Measurements from ENCODE around the gene CASS4.
"Not testable (repeated sequence)": the region's sequence is repeated elsewhere in the genome, so short reads cannot be mapped to it uniquely, and the experiment has no call there.

The CASS4 gene

DNA sequence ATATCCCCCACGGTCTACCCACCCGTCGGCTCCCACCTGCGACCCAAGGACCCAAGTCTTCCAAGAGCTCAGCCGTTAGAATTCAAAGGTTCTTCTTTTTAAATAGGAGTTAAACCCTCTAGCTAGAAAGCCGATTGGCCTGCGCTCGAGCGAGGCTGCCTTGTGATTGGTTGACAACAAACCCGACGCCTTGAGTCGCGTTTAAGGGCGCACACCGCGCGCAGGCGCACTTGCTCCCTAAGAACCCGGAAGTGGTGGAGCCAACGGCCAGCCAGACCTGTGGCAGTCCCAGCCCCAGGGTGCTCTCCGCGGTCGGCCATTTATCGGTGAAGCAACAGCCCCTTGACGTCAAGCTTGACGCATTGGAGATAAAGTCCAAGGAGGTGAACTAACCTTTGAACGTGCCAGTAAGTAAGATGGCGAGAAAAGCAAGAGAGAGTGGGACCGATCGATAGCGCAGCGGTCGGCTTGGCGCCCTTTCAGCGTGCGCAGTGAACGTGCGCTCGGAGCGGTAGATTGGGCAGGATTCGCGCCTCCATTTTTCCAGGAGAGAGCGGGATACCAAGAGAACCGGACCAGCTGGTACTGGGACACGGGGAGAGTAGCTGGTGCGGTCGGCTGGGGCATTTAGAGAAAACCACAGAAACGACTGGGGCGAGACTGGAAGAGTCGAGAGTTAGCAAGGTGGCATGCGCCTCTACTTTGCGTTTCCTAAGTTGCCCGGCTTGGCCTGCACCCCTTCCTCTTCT lies 19.8 kb upstream of the CASS4 start, which contains the start of the genes AURKA and CSTF1:
Gene AURKA (minus strand): TSS at position 84 of the 749 bp plus-strand sequence. CDS start 4,018 bp downstream, outside the sequence.
Gene CSTF1 (plus strand): TSS at position 514 of the 749 bp plus-strand sequence. CDS start 2,908 bp downstream, outside the sequence.
- peak; percentile 99 for DNase-seq

DNA sequence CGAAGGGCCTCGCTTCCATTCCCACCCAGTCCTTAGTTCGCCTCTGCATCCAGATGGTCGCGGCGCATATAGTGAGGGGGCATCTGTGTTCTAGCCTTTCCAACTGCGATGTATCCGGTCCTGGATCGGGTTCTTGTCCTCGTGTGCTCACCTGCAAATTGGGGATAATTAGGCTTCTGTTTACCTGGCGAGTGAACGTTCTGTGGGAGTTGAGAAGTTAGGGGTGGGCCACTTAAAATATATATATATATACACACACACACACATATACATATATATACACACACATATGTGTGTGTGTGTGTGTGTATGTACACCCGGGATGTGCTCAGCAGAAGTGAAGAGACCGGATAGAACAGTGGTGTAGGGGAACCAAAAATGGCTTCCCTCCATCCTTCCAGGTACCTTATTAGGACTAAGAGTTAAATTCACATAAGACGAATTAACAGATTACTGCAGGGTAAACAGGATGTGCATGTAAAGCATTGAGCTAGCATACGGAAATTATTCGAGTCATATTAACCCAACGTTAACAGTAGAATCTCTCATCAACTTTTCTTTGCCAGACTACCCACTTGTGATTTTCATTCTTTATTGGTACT lies 19.1 kb upstream of the CASS4 start:
- DNase-seq: peak; percentile 24

DNA sequence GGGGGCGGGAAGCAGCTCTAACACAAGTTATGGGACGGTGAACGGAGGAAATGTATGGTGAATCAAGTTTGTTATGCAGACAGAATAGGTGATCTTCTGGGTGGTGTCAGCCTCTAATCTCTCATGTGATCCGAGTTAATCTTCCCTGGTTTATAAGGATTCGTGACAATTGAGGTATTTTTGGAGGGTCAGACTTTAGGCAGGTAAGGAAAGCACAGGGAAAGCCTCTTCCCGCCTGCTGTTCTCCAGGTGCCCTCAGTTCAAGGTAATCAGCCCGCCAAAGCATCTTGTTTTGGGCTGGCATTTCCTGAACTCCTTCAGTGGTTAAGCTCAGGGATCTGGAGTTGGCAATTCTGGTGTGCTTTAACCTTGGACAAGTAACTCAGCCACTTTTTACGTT lies 18.4 kb upstream of the CASS4 start:
- no peak for DNase-seq

DNA sequence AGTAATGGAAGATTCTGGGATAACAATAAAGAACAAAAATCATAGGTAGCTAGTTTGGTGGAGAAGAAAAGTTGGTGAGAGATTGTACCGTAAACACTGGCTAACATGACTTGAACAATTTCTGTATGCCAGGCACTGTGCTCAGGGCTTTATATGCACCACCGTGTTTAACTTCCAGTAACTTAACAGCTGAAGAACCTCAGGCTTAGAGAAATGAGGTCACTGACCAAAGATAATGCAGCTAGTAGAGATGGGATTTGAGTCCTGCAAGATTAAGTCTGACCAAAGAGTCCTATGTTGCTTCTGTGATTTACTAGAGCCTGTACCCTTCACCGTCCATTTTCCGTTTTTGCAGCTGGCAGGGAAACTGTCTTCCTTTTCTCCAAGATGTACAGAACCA lies 16.9 kb upstream of the CASS4 start:
- DNase-seq: no peak

GRCh38 chr20:56400001-56400640 lies 11.9 kb upstream of the CASS4 start:
- DNase-seq: peak; percentile 30

DNA sequence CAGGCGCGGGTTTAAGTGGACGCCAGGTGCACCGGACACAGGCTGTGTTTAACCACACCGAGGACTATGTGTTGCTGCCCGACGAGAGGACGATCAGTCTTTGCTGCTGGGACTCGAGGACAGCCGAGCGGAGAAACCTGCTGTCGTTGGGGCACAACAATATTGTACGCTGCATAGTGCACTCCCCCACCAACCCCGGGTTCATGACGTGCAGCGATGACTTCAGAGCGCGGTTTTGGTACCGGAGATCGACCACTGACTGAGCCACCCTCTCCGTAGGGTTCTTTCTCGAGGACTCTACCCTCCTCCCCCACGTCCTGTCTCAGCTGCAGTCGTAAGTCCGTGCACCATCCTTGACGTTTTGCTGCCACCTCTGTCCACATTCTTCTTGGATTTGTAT lies 8.6 kb upstream of the CASS4 start:
- no peak for DNase-seq

GRCh38 chr20:56405356-56405755 lies 6.7 kb upstream of the CASS4 start:
- not testable (repeated sequence) for DNase-seq

GRCh38 chr20:56406910-56407309 lies 5.2 kb upstream of the CASS4 start:
- no peak for DNase-seq

- no peak for DNase-seq
These were observed 2.5 kb upstream of the CASS4 start for GRCh38 chr20:56409521-56409920.

GRCh38 chr20:56409956-56410355 lies 2.1 kb upstream of the CASS4 start:
- DNase-seq: no peak

DNA sequence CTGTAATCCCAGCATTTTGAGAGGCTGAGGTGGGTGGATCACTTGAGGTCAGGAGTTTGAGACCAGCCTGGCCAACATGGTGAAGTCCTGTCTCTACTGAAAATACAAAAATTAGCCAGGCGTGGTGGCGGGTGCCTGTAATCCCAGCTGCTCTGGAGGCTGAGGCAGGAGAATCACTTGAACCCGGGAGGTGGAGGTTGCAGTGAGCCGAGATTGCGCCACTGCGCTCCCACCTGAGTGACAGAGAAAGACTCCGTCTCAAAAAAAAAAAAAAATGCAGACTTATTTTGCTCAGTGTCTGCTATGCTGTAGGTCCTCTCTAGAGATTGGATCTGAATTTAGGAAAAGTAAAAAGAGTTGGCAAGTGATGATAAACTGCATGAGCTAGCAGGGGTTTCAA lies 773 bp upstream of the CASS4 start:
- not testable (repeated sequence) for DNase-seq

- DNase-seq: no peak
These were observed 372 bp downstream of the CASS4 start for GRCh38 chr20:56412473-56412790.

- no peak for DNase-seq
These were observed 889 bp downstream of the CASS4 start for GRCh38 chr20:56412949-56413348.

DNA sequence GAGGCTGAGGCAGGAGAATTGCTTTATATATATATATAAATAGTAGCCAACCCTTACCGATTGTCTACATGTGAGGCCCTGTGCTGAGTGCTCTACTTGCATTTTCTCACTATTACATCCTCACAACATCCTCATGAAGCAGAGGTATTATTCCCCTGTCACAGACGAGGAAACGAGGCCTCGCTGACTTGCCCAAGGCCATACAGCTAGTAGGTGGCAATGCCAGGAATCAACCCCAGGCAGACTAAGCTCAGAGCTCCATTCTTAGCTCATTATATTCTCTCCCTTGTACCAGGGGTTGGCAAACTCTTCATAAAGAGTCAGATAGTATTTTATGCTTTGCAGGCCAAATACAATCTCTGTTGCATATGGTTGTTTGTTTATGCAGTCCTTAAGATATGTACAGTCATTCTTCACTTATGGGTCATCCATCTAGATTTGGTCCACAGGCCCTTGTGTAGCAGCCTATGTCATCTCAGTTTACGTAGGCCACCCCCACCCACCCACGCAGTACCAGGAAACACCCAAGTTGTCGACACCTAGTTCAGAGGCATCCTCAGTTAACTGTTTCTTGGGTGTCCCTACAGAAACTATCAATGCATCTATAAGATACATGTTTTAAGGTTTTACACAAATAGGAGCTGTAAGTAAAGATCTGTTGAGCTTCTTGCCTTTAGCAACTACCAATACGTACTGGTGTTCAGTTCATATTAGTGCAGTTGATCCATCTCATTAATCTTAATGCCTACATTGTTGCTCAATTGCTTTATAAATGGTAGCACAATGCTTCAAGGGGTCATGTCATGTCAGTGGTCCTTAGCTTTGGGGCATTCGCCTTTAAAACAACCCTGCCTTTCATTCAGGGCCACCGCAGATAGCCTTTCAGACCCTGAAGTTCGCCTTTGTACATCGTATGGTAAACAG lies 3.0 kb downstream of the CASS4 start:
- DNase-seq: no peak

GRCh38 chr20:56417402-56417801 lies 5.3 kb downstream of the CASS4 start:
- DNase-seq: no peak

DNA sequence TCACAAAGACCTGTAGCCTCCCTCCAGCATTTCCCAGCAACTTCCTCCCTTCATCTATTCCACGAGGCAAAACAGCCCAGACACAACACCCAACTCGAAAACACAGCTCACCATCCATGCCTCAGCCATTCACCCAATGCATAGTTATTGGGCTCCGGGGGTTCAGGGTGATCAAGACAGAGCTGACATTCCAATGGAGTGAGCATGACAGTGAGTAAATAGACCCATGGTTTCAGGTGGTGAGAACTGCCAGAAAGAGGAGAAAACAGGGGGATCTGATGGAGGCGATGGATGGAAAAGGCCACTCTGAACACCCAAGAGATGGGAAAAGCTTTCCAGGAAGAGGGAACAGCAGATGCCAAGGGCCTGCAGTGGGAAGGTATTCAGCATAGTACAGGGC lies 5.9 kb downstream of the CASS4 start:
- DNase-seq: no peak

- DNase-seq: no peak
These were observed 6.4 kb downstream of the CASS4 start for GRCh38 chr20:56418385-56418861.

DNA sequence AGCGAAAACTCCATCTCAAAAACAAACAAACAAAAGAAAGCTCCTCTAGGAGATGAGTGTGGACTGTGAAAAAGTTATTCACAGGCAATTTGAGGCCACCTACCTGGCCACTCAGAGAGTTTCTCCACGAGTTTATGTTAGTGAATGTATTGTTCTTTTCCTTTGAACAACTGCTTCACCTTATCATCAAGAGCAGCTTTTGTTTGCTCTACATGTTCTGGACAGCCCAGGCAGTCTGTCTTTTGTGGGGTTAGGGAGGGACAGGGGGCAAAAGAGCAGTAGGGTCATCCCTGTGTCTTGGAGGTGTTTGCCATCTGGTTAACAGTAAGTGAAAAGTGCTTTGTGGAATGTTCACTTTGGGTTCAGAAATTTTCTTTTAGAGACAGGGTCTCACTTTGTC lies 8.0 kb downstream of the CASS4 start:
- no peak for DNase-seq

DNA sequence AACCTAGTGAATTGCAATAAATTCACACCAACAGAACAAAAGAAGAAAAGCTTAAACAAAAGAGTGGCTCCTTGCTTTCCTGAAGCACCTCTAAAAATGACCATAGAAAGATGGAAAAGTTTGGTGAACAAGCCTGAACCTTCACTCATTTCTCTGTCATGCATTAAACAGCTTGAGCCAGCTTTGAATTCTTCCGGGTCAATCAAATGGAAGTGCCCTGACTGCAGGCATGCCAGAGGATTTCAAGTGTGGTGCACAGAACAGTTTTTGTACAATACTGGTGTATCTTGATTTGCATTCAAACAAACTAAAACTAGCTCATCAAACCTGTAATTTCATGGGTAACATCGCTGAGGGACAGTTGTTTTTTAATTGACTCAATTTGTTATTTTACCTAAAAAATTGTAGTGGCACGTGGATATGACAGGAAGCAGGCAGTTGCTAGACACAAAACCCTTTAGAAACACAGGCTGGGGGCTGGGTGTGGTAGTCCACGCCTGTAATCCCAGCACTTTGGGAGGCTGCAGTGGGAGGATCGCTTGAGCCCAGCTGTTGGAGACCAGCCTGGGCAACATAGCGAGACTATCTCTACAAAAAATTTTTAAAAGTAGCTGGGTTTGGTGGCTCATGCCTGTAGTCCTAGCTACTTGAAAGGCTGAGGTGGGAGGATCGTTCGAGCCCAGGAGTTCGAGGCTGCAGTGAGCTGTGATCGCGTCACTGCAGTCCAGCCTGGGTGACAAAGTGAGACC lies 9.1 kb downstream of the CASS4 start:
- no peak for DNase-seq

DNA sequence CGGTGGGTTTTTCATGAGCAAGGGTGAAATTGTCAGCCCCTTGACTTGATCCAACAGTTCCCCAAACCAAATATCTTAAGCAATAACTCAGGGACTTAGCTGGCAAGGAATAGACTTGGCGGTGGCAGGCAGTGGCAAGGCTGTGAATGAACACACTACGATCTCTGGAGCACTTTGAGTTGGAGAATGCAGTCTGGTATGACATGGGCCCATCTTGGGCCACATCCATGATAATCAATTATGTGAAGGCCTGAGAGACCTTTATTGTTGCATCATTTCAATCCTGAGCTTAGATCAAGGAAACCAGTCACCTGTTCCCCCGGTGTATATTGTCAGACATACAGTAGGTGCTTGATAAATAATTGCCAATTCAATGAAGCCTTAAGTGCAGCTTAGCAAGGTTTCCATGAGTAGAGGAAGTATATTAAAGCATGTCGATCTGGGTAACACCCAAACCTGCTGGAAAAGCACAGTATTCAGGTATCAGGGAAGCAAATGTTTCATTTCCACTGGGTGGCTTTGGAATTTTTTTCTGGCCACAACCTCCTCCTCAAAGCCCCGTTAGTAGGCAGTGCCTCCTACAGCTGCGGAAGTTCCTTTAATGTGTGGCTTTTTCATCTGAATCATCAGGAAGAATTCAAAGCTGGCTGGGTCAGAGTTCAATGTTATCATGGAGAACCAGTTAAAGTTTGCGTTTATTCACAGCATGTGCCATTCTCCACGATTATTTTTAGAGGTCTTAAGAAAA lies 10.2 kb downstream of the CASS4 start:
- no peak for DNase-seq

- DNase-seq: no peak
These were observed 10.7 kb downstream of the CASS4 start for GRCh38 chr20:56422824-56423189.

DNA sequence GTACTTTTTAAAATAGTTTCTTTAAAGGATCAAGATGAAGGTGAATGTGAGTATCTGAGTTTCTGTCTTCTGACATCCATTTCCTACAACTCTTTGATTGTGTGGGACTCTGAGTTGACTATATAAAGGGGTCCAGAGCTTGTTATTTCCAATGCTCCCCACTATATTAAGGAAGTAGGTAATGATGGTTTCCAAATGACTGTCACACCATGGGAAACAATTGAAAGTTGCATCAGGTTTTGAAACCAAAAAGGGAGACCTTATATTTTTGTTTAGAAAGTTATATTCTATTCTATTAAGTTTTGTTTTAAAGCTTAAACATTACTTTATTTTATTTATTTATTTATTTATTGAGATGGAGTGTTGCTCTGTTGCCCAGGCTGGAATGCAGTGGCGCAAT lies 11.2 kb downstream of the CASS4 start:
- no peak for DNase-seq
